Activated T-cell treated with anti-CD3 and anti-CD28 coated beads, Interleukin-2, amount 50 U/mL, for 48 hours (primary cell): ENCODE data around the gene ENPP6.
"Not testable (repeated sequence)": the region's sequence is repeated elsewhere in the genome, so short reads cannot be mapped to it uniquely, and the experiment has no call there.

Experiments
- DNase-seq, 2 experiments: peaks; one replicate each; pipeline ENCODE4 v3.0.0-alpha.2; 2020

ENPP6 gene

GRCh38 chr4:184234155-184234554 is 16.5 kb upstream of the ENPP6 start:
- no peak for DNase-seq

GRCh38 chr4:184232975-184233374 is 15.3 kb upstream of the ENPP6 start:
- DNase-seq = no peak

- no peak for DNase-seq
Measured at GRCh38 chr4:184232202-184232601, 14.5 kb upstream of the ENPP6 start.

GRCh38 chr4:184231573-184231972 is 13.9 kb upstream of the ENPP6 start:
- DNase-seq = no peak

- DNase-seq = no peak
Measured at GRCh38 chr4:184228056-184228705, 10.5 kb upstream of the ENPP6 start.

GRCh38 chr4:184216515-184216914 is 1.2 kb downstream of the ENPP6 start:
- DNase-seq = no peak

- DNase-seq = no peak
Measured at GRCh38 chr4:184215709-184216328, 1.9 kb downstream of the ENPP6 start.

- DNase-seq = no peak
Measured at GRCh38 chr4:184214931-184215330, 2.7 kb downstream of the ENPP6 start.

GRCh38 chr4:184207734-184208607 is 9.7 kb downstream of the ENPP6 start:
- not testable (repeated sequence) for DNase-seq

GRCh38 chr4:184205243-184205642 is 12.4 kb downstream of the ENPP6 start:
- DNase-seq = no peak

GRCh38 chr4:184203300-184203699 is 14.4 kb downstream of the ENPP6 start:
- no peak for DNase-seq

GRCh38 chr4:184201179-184201578 is 16.5 kb downstream of the ENPP6 start:
- DNase-seq = no peak

- DNase-seq = no peak
Measured at GRCh38 chr4:184200296-184200695, 17.4 kb downstream of the ENPP6 start.

- DNase-seq = no peak
Measured at GRCh38 chr4:184199780-184200179, 17.9 kb downstream of the ENPP6 start.

- no peak for DNase-seq
Measured at GRCh38 chr4:184198190-184198589, 19.5 kb downstream of the ENPP6 start.

- DNase-seq = no peak
Measured at GRCh38 chr4:184197536-184198082, 20.1 kb downstream of the ENPP6 start.

- no peak for DNase-seq
Measured at GRCh38 chr4:184196730-184197385, 20.8 kb downstream of the ENPP6 start.

GRCh38 chr4:184193556-184194525 is 23.8 kb downstream of the ENPP6 start:
- DNase-seq = no peak

- DNase-seq = no peak
Measured at GRCh38 chr4:184192933-184193332, 24.7 kb downstream of the ENPP6 start.

GRCh38 chr4:184191267-184191666 is 26.4 kb downstream of the ENPP6 start:
- no peak for DNase-seq

- DNase-seq = no peak
Measured at GRCh38 chr4:184190711-184191110, 27.0 kb downstream of the ENPP6 start.

- no peak for DNase-seq
Measured at GRCh38 chr4:184189966-184190365, 27.7 kb downstream of the ENPP6 start.
